K562 (cell line): ENCODE data around the gene PPIE. TPM values are rescaled to one million over a fixed set of nuclear protein-coding genes. Genes with fewer than 3 reads are reported as not detected.

Source experiments
- ETV5 ChIP-seq: sonication (generic); formaldehyde crosslinking; IDR thresholded peaks from 2 replicates; pipeline ENCODE4 v1.4.0; 2020; ENCODE audit warnings: low read depth, mild to moderate bottlenecking, missing genetic modification reagents
- HCFC1 ChIP-seq: IDR thresholded peaks from 2 replicates; pipeline ENCODE4 v1.6.1; 2012; ENCODE audit warnings: low read depth, low read length, improper control_type of control experiment
- KLF1 ChIP-seq: fragments of 450-650 bp; IDR thresholded peaks from 2 replicates; pipeline ENCODE4 v1.6.1; 2016; ENCODE audit warnings: missing genetic modification characterization, missing compliant biosample characterization
- LARP7 ChIP-seq: fragments of 450-650 bp; IDR thresholded peaks from 2 replicates; pipeline ENCODE4 v1.6.1; 2016
- MTA3 ChIP-seq: fragments of 450-650 bp; formaldehyde crosslinking; IDR thresholded peaks from 2 replicates; pipeline ENCODE4 v1.6.1; 2017; ENCODE audit warnings: mild to moderate bottlenecking, borderline replicate concordance
- NKRF ChIP-seq: fragments of 450-650 bp; IDR thresholded peaks from 2 replicates; pipeline ENCODE4 v1.6.1; 2016; ENCODE audit warnings: borderline replicate concordance
- NONO ChIP-seq, 2 experiments: fragments of 200-400 bp in 1 of 2; fragments of 450-650 bp in 1 of 2; formaldehyde crosslinking in 1 of 2; IDR thresholded peaks; 2 replicates each; pipeline ENCODE4 v1.6.1; 2017; ENCODE audit warnings: low read depth in 2 of 2, mild to moderate bottlenecking in 2 of 2, moderate library complexity in 2 of 2, low read length in 1 of 2
- PKNOX1 ChIP-seq: fragments of 450-650 bp; IDR thresholded peaks from 2 replicates; pipeline ENCODE4 v1.6.1; 2016
- POLR2H ChIP-seq: IDR thresholded peaks from 2 replicates; pipeline ENCODE4 v1.6.1; 2016; ENCODE audit warnings: missing genetic modification characterization, low read depth, mild to moderate bottlenecking, control low read depth, missing compliant biosample characterization, moderate library complexity
- SIN3A ChIP-seq, 2 experiments: fragments of 150-350 bp in 1 of 2; IDR thresholded peaks; 2 replicates each; pipeline ENCODE4 v1.6.1; 2011 to 2016; ENCODE audit warnings: borderline replicate concordance in 2 of 2, low read depth in 2 of 2, low read length in 2 of 2, mild to moderate bottlenecking in 2 of 2, moderate library complexity in 2 of 2; ENCODE audit not compliant: control insufficient read depth in 1 of 2
- SMC3 ChIP-seq: conservative IDR thresholded peaks from 2 replicates; pipeline ENCODE4 v1.6.1; 2011; ENCODE audit warnings: low read depth, low read length, improper control_type of control experiment; ENCODE audit not compliant: insufficient read depth
- TAF9B ChIP-seq: fragments of 450-650 bp; IDR thresholded peaks from 2 replicates; pipeline ENCODE4 v1.6.1; 2018; ENCODE audit warnings: mild to moderate bottlenecking; ENCODE audit not compliant: partially characterized antibody
- TFAP4 ChIP-seq: sonication (generic); formaldehyde crosslinking; IDR thresholded peaks from 2 replicates; pipeline ENCODE4 v1.8.0; 2022; ENCODE audit warnings: missing genetic modification reagents, mild to moderate bottlenecking, moderate library complexity, borderline replicate concordance
- TRIM24 ChIP-seq, 2 experiments: fragments of 450-650 bp; IDR thresholded peaks; 2 replicates each; pipeline ENCODE4 v1.6.1; 2016
- ZNF592 ChIP-seq: fragments of 450-650 bp; IDR thresholded peaks from 2 replicates; pipeline ENCODE4 v1.6.1; 2017; ENCODE audit warnings: antibody characterized with exemption, mild to moderate bottlenecking
- polyA plus RNA-seq, 8 experiments: library from polyadenylated mRNA; depleted of rRNA in 4 of 8; stranded (reverse) in 5 of 8; unstranded in 3 of 8; fragments of >200 nt; fragmentation: Nextera tagmentation in 2 of 8; fragmentation: Illumina TruSeq in 1 of 8; extraction: Ambion mirVana in 2 of 8; extraction: Trizol in 1 of 8; gene quantifications; 2 replicates each; pipeline versions ENCODE4 v1.2.1 to v1.2.3, GENCODE V29; 2011 to 2014; ENCODE audit warnings: inconsistent platforms in 1 of 8, missing spikeins in 1 of 8
- total RNA-seq, 7 experiments: library from RNA; depleted of rRNA in 6 of 7; stranded (reverse); fragments of >200 nt in 6 of 7; fragmentation: Illumina TruSeq in 2 of 7; extraction: Trizol in 2 of 7; gene quantifications; 2 replicates each; pipeline versions ENCODE4 v1.2.1 to v1.2.3, GENCODE V29; 2011 to 2021; ENCODE audit warnings: low replicate concordance in 1 of 7

Gene PPIE
- total and polyA plus RNA-seq, 9 of the 15 experiments (the other 6 are each of a cell fraction or from before 2014, with no cell fraction given): 75.4 to 444 (median 131) TPM

- TF ChIP-seq ZNF592: peak; percentile 93
- peak; percentile 86 for TF ChIP-seq TFAP4 (CRISPR knock-in tag)
- 0 out of 2 replicates have a peak, but pooled peaks have one; percentile 41 for TF ChIP-seq LARP7
- TF ChIP-seq TRIM24 (IDR thresholded peaks at IDR 0.05): peak; percentile 41 to 54; a peak in 3 of 4 replicates
- peak; percentile 53; the same call in 1 of the 2 replicates for TF ChIP-seq POLR2H (tag)
- TF ChIP-seq SIN3A (IDR thresholded peaks at IDR 0.05; ENCODE audit: borderline replicate concordance in 2 of 2, control insufficient read depth in 1 of 2, low read depth in 2 of 2, low read length in 2 of 2): peak in 1 of 2 experiments; percentile 65; a peak in 1 of 4 replicates
- TF ChIP-seq SMC3: 0 out of 2 replicates have a peak, but pooled peaks have one; percentile 16
- peak; percentile 68; the same call in 1 of the 2 replicates for TF ChIP-seq NKRF
- peak; percentile 24; the same call in 1 of the 2 replicates for TF ChIP-seq PKNOX1
- peak; percentile 34 for TF ChIP-seq TAF9B
- peak; percentile 55 for TF ChIP-seq HCFC1
- TF ChIP-seq NONO (IDR thresholded peaks at IDR 0.05; ENCODE audit: low read depth in 2 of 2, low read length in 1 of 2): peak in 1 of 2 experiments; percentile 52; a peak in 1 of 4 replicates
- TF ChIP-seq ETV5 (CRISPR knock-in tag): peak; percentile 96
- TF ChIP-seq KLF1: peak; percentile 99
- TF ChIP-seq MTA3: 0 out of 2 replicates have a peak, but pooled peaks have one; percentile 62
These were observed 60.4 kb downstream of the PPIE start (continued) for GRCh38 chr1:39798859-39799769.
